Measurements from ENCODE around the gene ERBB4. TPM values are rescaled to one million over a fixed set of nuclear protein-coding genes. Genes with fewer than 3 reads are reported as not detected.

The ERBB4 gene
- total and polyA plus RNA-seq, 7 experiments from 2014 or later = not detected

GRCh38 chr2:212402316-212402715 is 136.3 kb downstream of the ERBB4 start:
- DNase-seq = no peak
- no peak for ATAC-seq
- intact Hi-C loops (cut with micrococcal nuclease) = no loop called here
- H3K9me3 Mint-ChIP-seq = peaks cover 0 to 9% (median 0%) of the 10 kb centered on the region in 11 donors
- no peak overlapping the region for H3K4me3 Mint-ChIP-seq
- H3K4me1 Mint-ChIP-seq = no peaks in the 10 kb centered on the region
- no peaks in the 10 kb centered on the region for H3K36me3 ChIP-seq (ENCODE audit: control insufficient read depth in 2 of 3, insufficient read depth in 3 of 3, low read length in 3 of 3)
- POLR2A ChIA-PET = no interaction called here
- H3K36me3 Mint-ChIP-seq = no peaks in the 10 kb centered on the region
- no peak overlapping the region for H3K27ac Mint-ChIP-seq
- CTCF ChIA-PET = no interaction called here
- no peaks in the 10 kb centered on the region for H3K4me1 ChIP-seq (ENCODE audit: control insufficient read depth in 2 of 2, insufficient read depth in 2 of 2, low read length in 2 of 2)
- no peaks in the 10 kb centered on the region for H3K27me3 Mint-ChIP-seq
- no peaks in the 10 kb centered on the region for H3K27me3 ChIP-seq (ENCODE audit: control insufficient read depth in 2 of 2, insufficient read depth in 2 of 2, low read length in 2 of 2)
- H3K4me3 ChIP-seq (ENCODE audit: low read length) = no peak overlapping the region
- no peak overlapping the region for H3K27ac ChIP-seq (ENCODE audit: low read depth, low read length)
- H3K9me3 ChIP-seq (ENCODE audit: control insufficient read depth in 2 of 3, low read length in 3 of 3) = no peaks in the 10 kb centered on the region

GRCh38 chr2:212398316-212398715 is 140.3 kb downstream of the ERBB4 start:
- Histone ChIP-seq H3K27me3 (ENCODE audit: control insufficient read depth in 2 of 2, insufficient read depth in 2 of 2, low read length in 2 of 2) (no peaks in the 10 kb centered on the region), H3K4me1 (ENCODE audit: control insufficient read depth in 2 of 2, insufficient read depth in 2 of 2, low read length in 2 of 2) (no peaks in the 10 kb centered on the region), H3K4me3 (ENCODE audit: low read length) (no peak overlapping the region), H3K9me3 (ENCODE audit: control insufficient read depth in 2 of 3, low read length in 3 of 3) (no peaks in the 10 kb centered on the region), H3K27ac (ENCODE audit: low read depth, low read length) (no peak overlapping the region), H3K36me3 (ENCODE audit: control insufficient read depth in 2 of 3, insufficient read depth in 3 of 3, low read length in 3 of 3) (no peaks in the 10 kb centered on the region)
- ChIA-PET CTCF (no interaction called here), POLR2A (no interaction called here)
- no peaks in the 10 kb centered on the region for H3K27me3 Mint-ChIP-seq
- no peak overlapping the region for H3K4me3 Mint-ChIP-seq
- ATAC-seq (no peak), DNase-seq (no peak)
- intact Hi-C loops (cut with micrococcal nuclease) = no loop called here
- no peaks in the 10 kb centered on the region for H3K4me1 Mint-ChIP-seq
- H3K27ac Mint-ChIP-seq = no peak overlapping the region
- H3K9me3 Mint-ChIP-seq = peaks cover 0 to 2% (median 0%) of the 10 kb centered on the region in 11 donors
- no peaks in the 10 kb centered on the region for H3K36me3 Mint-ChIP-seq

GRCh38 chr2:212392544-212392943 is 146.1 kb downstream of the ERBB4 start:
- Histone ChIP-seq H3K36me3 (ENCODE audit: control insufficient read depth in 2 of 3, insufficient read depth in 3 of 3, low read length in 3 of 3) (no peaks in the 10 kb centered on the region), H3K9me3 (ENCODE audit: control insufficient read depth in 2 of 3, low read length in 3 of 3) (no peaks in the 10 kb centered on the region), H3K27me3 (ENCODE audit: control insufficient read depth in 2 of 2, insufficient read depth in 2 of 2, low read length in 2 of 2) (no peaks in the 10 kb centered on the region), H3K27ac (ENCODE audit: low read depth, low read length) (no peak overlapping the region), H3K4me1 (ENCODE audit: control insufficient read depth in 2 of 2, insufficient read depth in 2 of 2, low read length in 2 of 2) (no peaks in the 10 kb centered on the region), H3K4me3 (ENCODE audit: low read length) (no peak overlapping the region)
- H3K36me3 Mint-ChIP-seq = no peaks in the 10 kb centered on the region
- no peaks in the 10 kb centered on the region for H3K27me3 Mint-ChIP-seq
- H3K4me1 Mint-ChIP-seq = no peaks in the 10 kb centered on the region
- no peak overlapping the region for H3K4me3 Mint-ChIP-seq
- ChIA-PET POLR2A (no interaction called here), CTCF (no interaction called here)
- intact Hi-C loops (cut with micrococcal nuclease) = no loop called here
- no peak for ATAC-seq
- H3K27ac Mint-ChIP-seq = no peak overlapping the region
- no peak for DNase-seq
- peaks cover 0 to 3% (median 0%) of the 10 kb centered on the region in 11 donors for H3K9me3 Mint-ChIP-seq

- Mint-ChIP-seq H3K27me3 (no peaks in the 10 kb centered on the region), H3K27ac (no peak overlapping the region), H3K9me3 (peaks cover 0 to 3% (median 0%) of the 10 kb centered on the region in 11 donors), H3K4me3 (no peak overlapping the region), H3K4me1 (no peaks in the 10 kb centered on the region), H3K36me3 (no peaks in the 10 kb centered on the region)
- Histone ChIP-seq H3K9me3 (ENCODE audit: control insufficient read depth in 2 of 3, low read length in 3 of 3) (no peaks in the 10 kb centered on the region), H3K36me3 (ENCODE audit: control insufficient read depth in 2 of 3, insufficient read depth in 3 of 3, low read length in 3 of 3) (no peaks in the 10 kb centered on the region), H3K27ac (ENCODE audit: low read depth, low read length) (no peak overlapping the region), H3K4me3 (ENCODE audit: low read length) (no peak overlapping the region), H3K27me3 (ENCODE audit: control insufficient read depth in 2 of 2, insufficient read depth in 2 of 2, low read length in 2 of 2) (no peaks in the 10 kb centered on the region), H3K4me1 (ENCODE audit: control insufficient read depth in 2 of 2, insufficient read depth in 2 of 2, low read length in 2 of 2) (no peaks in the 10 kb centered on the region)
- ChIA-PET CTCF (no interaction called here), POLR2A (no interaction called here)
- intact Hi-C loops (cut with micrococcal nuclease) = no loop called here
- ATAC-seq (no peak), DNase-seq (no peak)
These were observed 146.6 kb downstream of the ERBB4 start for GRCh38 chr2:212392043-212392442.

GRCh38 chr2:212387146-212387545 is 151.5 kb downstream of the ERBB4 start:
- Mint-ChIP-seq H3K27ac (no peak overlapping the region), H3K27me3 (no peaks in the 10 kb centered on the region), H3K4me3 (no peak overlapping the region), H3K36me3 (no peaks in the 10 kb centered on the region), H3K4me1 (no peaks in the 10 kb centered on the region), H3K9me3 (no peaks in the 10 kb centered on the region)
- Histone ChIP-seq H3K9me3 (ENCODE audit: control insufficient read depth in 2 of 3, low read length in 3 of 3) (no peaks in the 10 kb centered on the region), H3K4me1 (ENCODE audit: control insufficient read depth in 2 of 2, insufficient read depth in 2 of 2, low read length in 2 of 2) (no peaks in the 10 kb centered on the region), H3K27me3 (ENCODE audit: control insufficient read depth in 2 of 2, insufficient read depth in 2 of 2, low read length in 2 of 2) (no peaks in the 10 kb centered on the region), H3K27ac (ENCODE audit: low read depth, low read length) (no peak overlapping the region), H3K36me3 (ENCODE audit: control insufficient read depth in 2 of 3, insufficient read depth in 3 of 3, low read length in 3 of 3) (no peaks in the 10 kb centered on the region), H3K4me3 (ENCODE audit: low read length) (no peak overlapping the region)
- intact Hi-C loops (cut with micrococcal nuclease) = no loop called here
- ChIA-PET CTCF (no interaction called here), POLR2A (no interaction called here)
- DNase-seq (no peak), ATAC-seq (no peak)

GRCh38 chr2:212385241-212385640 is 153.4 kb downstream of the ERBB4 start:
- Histone ChIP-seq H3K27me3 (ENCODE audit: control insufficient read depth in 2 of 2, insufficient read depth in 2 of 2, low read length in 2 of 2) (no peaks in the 10 kb centered on the region), H3K27ac (ENCODE audit: low read depth, low read length) (no peak overlapping the region), H3K4me1 (ENCODE audit: control insufficient read depth in 2 of 2, insufficient read depth in 2 of 2, low read length in 2 of 2) (no peaks in the 10 kb centered on the region), H3K9me3 (ENCODE audit: control insufficient read depth in 2 of 3, low read length in 3 of 3) (no peaks in the 10 kb centered on the region), H3K4me3 (ENCODE audit: low read length) (no peak overlapping the region), H3K36me3 (ENCODE audit: control insufficient read depth in 2 of 3, insufficient read depth in 3 of 3, low read length in 3 of 3) (no peaks in the 10 kb centered on the region)
- H3K36me3 Mint-ChIP-seq = no peaks in the 10 kb centered on the region
- no peak for ATAC-seq
- no peak overlapping the region for H3K4me3 Mint-ChIP-seq
- no peak for DNase-seq
- no peak overlapping the region for H3K27ac Mint-ChIP-seq
- H3K9me3 Mint-ChIP-seq = no peaks in the 10 kb centered on the region
- no peaks in the 10 kb centered on the region for H3K4me1 Mint-ChIP-seq
- H3K27me3 Mint-ChIP-seq = no peaks in the 10 kb centered on the region
- ChIA-PET POLR2A (no interaction called here), CTCF (no interaction called here)
- intact Hi-C loops (cut with micrococcal nuclease) = no loop called here

GRCh38 chr2:212384027-212384426 is 154.6 kb downstream of the ERBB4 start:
- no peak overlapping the region for H3K4me3 ChIP-seq (ENCODE audit: low read length)
- intact Hi-C loops (cut with micrococcal nuclease) = no loop called here
- no peaks in the 10 kb centered on the region for H3K9me3 Mint-ChIP-seq
- CTCF ChIA-PET = no interaction called here
- H3K4me1 ChIP-seq (ENCODE audit: control insufficient read depth in 2 of 2, insufficient read depth in 2 of 2, low read length in 2 of 2) = no peaks in the 10 kb centered on the region
- no peaks in the 10 kb centered on the region for H3K36me3 ChIP-seq (ENCODE audit: control insufficient read depth in 2 of 3, insufficient read depth in 3 of 3, low read length in 3 of 3)
- no peaks in the 10 kb centered on the region for H3K27me3 ChIP-seq (ENCODE audit: control insufficient read depth in 2 of 2, insufficient read depth in 2 of 2, low read length in 2 of 2)
- no peak overlapping the region for H3K27ac Mint-ChIP-seq
- no peaks in the 10 kb centered on the region for H3K27me3 Mint-ChIP-seq
- no peaks in the 10 kb centered on the region for H3K36me3 Mint-ChIP-seq
- no peak overlapping the region for H3K27ac ChIP-seq (ENCODE audit: low read depth, low read length)
- no peaks in the 10 kb centered on the region for H3K9me3 ChIP-seq (ENCODE audit: control insufficient read depth in 2 of 3, low read length in 3 of 3)
- H3K4me3 Mint-ChIP-seq = no peak overlapping the region
- DNase-seq = no peak
- no peak for ATAC-seq
- POLR2A ChIA-PET = no interaction called here
- H3K4me1 Mint-ChIP-seq = no peaks in the 10 kb centered on the region
